GM21825 (cell line): ENCODE measurements around the gene SLC7A6.
A peak's percentile ranks its signal among the peaks of the same experiment; 100 is the strongest.
"Not testable (repeated sequence)": the region's sequence is repeated elsewhere in the genome, so short reads cannot be mapped to it uniquely, and the experiment has no call there.

Experiments used
- ATAC-seq: cut with Tn5 transposase; IDR thresholded peaks from one replicate; pipeline ENCODE4 v1.9.1; 2021; ENCODE audit warnings: mild to moderate bottlenecking, moderate library complexity; ENCODE audit not compliant: unreplicated experiment

The SLC7A6 gene

DNA sequence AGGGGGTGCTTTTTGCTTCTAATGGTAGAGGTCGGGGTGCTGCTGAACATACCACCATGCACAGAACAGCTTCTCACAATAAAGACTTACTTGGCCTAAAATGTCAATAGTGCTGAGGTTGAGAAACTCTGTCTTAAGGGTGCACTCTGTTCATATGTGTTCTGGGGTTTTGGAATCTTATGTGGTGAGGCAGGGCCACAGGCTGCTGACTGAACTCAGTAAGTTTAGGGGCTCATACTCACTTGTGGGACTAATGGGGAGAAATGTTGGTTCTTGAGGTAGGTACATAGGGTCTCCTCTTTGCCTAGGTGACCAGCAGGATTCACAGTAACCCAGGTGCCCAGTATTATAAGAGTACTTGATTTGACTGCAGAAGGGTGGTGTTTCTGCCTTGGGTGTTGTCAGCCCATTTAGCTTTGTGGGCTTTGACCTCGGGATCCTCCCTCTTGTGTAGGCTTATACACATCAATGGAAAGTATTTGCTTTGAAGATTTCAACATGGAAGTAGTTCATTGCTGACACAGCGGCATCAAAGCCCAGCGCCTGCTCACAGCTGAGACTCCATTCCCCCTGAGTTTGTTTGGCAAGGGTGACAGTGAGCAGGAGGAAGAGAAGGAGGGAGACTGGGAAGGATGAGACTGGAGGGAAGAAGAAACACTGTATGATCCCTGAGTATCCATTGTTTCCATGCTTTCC, 17.2 kb downstream of the SLC7A6 start:
- ATAC-seq = no peak

DNA sequence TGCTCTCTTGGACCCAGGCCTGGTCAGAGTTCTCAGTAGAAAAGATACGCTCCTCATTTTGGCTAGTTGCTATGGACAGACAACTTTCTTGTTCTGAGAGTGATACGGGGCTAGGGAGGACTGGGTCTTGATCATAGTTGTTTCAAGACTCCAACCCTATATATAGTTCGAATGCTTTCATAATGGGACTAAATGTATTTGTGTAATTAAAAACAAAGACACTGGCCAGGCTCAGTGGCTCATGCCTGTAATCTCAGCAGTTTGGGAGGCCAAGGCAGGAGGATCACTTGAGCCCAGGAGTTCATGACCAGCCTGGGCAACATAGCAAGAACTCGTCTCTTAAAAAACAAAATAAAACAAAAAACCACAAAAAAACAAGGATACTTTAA, 17.7 kb downstream of the SLC7A6 start:
- ATAC-seq = no peak

GRCh38 chr16:68283346-68283745, 19.0 kb downstream of the SLC7A6 start:
- ATAC-seq = no peak

GRCh38 chr16:68283801-68284598, 19.7 kb downstream of the SLC7A6 start:
- no peak for ATAC-seq

DNA sequence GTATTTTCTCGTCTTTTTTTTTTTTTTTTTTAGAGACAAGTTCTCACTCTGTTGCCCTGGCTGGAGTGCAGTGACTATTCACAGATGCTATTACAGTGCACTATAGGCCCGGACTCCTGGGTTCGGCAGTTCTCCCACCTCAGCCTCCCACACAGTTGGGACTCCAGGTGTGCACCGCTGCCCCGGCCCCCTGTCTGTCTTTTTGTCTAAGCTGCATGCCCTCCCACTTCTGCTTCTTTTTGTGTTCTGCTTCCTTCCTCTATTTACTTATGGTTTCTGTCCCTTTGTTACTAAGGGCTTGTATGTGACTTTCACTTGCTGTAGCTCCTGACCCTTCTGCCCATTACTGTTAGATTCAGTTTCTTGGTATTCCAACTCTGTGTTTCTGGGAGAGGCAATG, 20.5 kb downstream of the SLC7A6 start:
- peak; percentile 46 for ATAC-seq

GRCh38 chr16:68285683-68286082, 21.4 kb downstream of the SLC7A6 start:
- no peak for ATAC-seq

DNA sequence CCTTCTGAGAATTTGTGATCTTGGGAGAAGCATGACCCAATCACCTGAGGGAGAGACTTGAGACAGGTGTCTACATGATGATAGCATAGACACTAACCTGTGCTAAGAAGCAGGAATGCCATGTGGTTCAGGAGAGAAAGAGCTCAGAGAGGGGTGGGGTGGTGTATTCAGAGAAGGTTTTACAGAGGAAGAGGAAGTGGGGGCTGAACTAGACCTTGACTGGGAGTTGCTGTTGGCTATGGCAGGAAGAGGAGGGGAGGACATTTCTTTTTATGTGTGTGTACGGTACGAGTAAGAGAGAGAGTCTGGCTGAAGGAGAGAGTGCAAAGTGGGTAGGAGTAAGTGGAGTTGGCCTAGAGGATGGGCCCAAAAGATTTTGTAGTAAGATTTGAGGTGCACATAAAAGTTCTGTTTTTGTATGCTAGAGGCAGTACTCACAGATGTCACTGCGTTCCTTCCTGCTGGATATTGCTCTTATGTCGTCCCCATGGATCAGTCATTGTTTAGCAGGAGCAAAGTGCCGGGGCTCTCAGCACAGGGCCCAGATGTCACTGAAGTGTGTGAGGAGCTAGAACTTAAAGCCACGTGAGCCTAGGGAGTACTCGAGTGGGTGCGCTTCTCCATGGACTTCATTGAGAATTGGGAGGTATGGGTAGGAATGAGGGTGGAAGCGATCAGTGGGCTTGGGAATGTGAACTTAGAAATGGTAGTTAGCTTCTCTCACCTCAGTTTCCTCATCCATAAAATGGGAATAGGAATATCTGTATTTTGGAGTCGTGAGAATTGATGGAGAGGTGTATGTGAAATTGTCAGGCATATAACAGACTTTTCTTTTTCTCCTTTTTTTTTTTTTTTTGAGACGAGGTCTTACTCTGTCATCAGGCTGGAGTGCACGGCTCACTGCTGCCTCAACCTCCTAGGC, 22.1 kb downstream of the SLC7A6 start:
- no peak for ATAC-seq

GRCh38 chr16:68287276-68288251, 23.2 kb downstream of the SLC7A6 start:
- ATAC-seq = no peak

DNA sequence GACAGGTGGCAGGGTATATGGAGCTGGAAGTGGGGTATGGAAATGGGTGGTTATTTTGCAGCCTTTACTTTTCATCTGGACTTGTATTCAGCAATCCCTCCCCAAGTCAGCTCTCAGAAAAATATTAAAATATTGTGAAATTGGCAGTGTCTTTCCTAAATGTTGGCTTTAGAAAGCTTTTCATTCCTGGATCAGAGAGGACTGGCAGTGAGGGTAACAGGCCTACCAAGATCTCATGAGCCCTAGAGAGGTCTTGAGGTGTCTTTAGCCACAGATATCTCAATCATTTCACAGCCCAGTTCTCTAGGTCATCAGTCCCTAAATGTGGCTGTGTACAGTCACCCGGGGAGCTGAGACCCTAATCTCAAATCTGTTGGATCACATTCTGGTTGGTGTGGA, 23.9 kb downstream of the SLC7A6 start:
- no peak for ATAC-seq

DNA sequence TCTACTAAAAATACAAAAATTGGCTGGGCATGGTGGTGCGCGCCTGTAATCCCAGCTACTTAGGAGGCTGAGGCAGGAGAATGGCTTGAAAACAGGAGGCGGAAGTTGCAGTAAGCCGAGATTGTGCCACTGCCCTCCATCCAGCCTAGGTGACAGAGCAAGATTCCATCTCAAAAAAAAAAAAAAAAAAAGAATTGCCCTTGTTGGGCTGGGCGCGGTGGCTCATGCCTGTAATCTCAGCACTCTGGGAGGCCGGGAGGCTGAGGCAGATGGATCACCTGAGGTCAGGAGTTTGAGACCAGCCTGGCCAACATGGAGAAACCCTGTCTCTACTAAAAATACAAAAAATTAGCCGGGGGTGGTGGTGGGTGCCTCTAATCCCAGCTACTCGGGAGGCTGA, 24.5 kb downstream of the SLC7A6 start:
- not testable (repeated sequence) for ATAC-seq

DNA sequence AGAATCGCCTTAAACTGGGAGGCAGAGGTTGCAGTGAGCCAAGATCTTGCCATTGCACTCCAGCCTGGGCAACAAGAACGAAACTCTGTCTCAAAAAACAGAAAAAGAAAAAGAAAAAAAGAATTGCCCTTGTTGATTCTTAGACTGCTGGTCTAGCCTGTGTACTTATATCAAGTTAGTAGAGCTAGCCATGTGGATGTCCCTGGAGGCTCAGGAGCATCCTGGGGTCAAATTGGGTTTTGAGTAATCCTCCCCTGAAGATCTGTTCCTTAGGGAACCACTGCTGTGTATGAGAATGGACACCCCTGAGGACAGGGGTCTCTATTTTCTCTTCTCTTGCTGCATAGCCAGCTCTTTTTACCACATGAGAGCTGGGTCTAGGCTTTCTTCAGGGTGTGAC, 24.9 kb downstream of the SLC7A6 start:
- ATAC-seq = no peak

- ATAC-seq = peak; percentile 68
Observed at GRCh38 chr16:68289621-68290329, 25.4 kb downstream of the SLC7A6 start.

- ATAC-seq = no peak
Observed at GRCh38 chr16:68290450-68290849, 26.1 kb downstream of the SLC7A6 start.

- no peak for ATAC-seq
Observed at GRCh38 chr16:68291227-68291626, 26.9 kb downstream of the SLC7A6 start.

DNA sequence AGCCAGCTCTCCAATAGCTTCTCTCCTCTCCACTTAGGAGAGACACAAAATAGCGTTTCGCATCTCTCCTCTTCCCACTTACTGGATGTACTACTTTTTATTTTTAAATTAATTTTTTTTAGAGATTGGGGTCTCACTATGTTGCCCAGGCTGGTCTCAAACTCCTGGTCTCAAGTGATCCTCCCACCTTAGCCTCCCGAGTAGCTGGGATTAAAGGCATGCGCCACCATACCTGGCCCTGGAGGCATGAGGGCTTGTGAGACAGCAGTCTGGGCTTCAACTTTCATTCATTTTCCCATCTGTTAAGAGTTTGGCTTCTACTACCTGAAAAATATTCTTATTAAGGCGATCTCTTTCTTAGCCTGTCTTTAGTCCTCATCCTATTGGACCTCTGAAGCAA, 28.1 kb downstream of the SLC7A6 start:
- ATAC-seq = no peak

DNA sequence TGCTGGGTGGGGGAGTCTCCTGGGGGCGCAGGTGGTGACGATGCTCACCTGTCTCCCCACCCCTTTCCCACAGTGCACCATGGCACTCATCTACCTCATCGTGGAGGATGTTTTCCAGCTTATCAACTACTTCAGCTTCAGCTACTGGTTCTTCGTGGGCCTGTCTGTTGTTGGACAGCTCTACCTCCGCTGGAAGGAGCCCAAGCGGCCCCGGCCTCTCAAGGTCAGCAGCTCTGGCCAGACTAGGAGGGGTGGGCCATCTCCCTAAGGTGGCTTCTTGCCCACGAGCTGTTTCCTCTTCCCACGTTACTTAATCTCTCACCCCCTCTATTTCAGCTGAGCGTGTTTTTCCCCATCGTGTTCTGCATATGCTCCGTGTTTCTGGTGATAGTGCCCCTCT, 32.0 kb downstream of the SLC7A6 start:
- no peak for ATAC-seq

DNA sequence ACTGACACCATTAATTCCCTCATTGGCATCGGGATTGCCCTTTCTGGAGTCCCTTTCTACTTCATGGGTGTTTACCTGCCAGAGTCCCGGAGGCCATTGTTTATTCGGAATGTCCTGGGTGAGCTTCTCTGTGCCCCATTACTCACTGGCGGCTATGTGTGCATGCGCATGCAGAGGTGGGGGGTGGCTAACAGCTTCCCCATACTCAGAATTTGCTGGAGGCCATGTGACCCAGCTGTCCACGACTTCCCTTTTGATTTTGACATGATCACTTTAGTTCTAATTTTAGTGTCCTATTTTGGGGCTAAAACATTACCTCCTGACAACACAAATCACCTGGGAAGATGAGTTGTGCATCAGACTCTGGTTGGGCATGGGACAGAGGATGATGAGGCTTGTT, 32.4 kb downstream of the SLC7A6 start:
- no peak for ATAC-seq

DNA sequence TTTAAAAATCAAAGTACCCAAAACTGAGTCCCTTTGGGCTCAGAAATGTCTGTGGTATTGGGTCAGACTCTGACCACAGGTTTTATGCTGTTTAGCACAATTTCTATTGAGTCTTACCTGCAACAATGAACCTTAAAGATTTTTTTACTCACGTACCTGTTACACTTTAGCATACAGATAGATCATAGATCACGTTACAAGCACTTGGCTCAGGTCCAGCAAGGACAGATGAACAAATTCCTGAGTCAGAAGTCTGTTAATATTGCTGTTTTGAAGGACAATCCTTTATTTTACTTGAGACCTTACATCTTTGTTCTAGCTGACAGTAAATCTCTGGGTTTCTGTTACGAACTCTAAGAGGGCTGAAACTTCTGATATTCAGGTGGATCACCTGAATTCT, 33.6 kb downstream of the SLC7A6 start:
- no peak for ATAC-seq

- no peak for ATAC-seq
Observed at GRCh38 chr16:68298312-68298711, 34.0 kb downstream of the SLC7A6 start.
